SK-N-SH (cell line): ENCODE results near the gene NBL1. TPM values are rescaled to one million over a fixed set of nuclear protein-coding genes. Genes with fewer than 3 reads are reported as not detected.

Source experiments
- CTCF ChIA-PET: fragments of 300-600, 350-600 bp; formaldehyde crosslinking; extraction: SDS; loops from one replicate; lab custom pipeline; 2021; lab: Yijun Ruan, JAX
- POLR2A ChIA-PET: fragments of 350-600 bp; sonication (Branson Sonifier 250); formaldehyde crosslinking; extraction: SDS; loops from one replicate; lab custom pipeline; 2020; ENCODE audit warnings: antibody characterized with exemption, inconsistent platforms; lab: Yijun Ruan, JAX
- DNase-seq: peaks from one replicate; pipeline ENCODE4 v3.0.0; 2012
- H2AFZ ChIP-seq: fragments of 200-600 bp; sonication (generic); 2 replicates; pipeline ENCODE4 v1.8.1; 2016; ENCODE audit warnings: antibody characterized with exemption, mild to moderate bottlenecking, low read depth
- H3F3A ChIP-seq: fragments of 200-600 bp; sonication (generic); replicated peaks from 2 replicates; pipeline ENCODE3; 2016; ENCODE audit warnings: antibody characterized with exemption, mild to moderate bottlenecking; ENCODE audit not compliant: insufficient read depth
- H3K27ac ChIP-seq, 2 experiments: fragments of 200-500 bp in 1 of 2; fragments of 200-600 bp in 1 of 2; sonication (Bioruptor generic) in 1 of 2; sonication (generic), shearing (Covaris generic) in 1 of 2; 2 replicates each; pipeline versions ENCODE4 v1.5.1 to v1.6.1; 2014 to 2016; ENCODE audit warnings: low read depth in 2 of 2, inconsistent platforms in 1 of 2, low read length in 1 of 2, mild to moderate bottlenecking in 1 of 2, mixed read lengths in 1 of 2
- H3K27me3 ChIP-seq: fragments of 200-600 bp; sonication (generic), shearing (Covaris generic); 2 replicates; pipeline ENCODE4 v1.6.1; 2016; ENCODE audit warnings: mixed run types; ENCODE audit not compliant: insufficient read depth
- H3K36me3 ChIP-seq, 2 experiments: fragments of 200-500 bp in 1 of 2; fragments of 200-600 bp in 1 of 2; sonication (Bioruptor generic) in 1 of 2; sonication (generic) in 1 of 2; replicated peaks in 1 of 2; 2 replicates each; pipeline versions ENCODE3 to v1.5.1; 2014 to 2016; ENCODE audit warnings: low read length in 1 of 2, mild to moderate bottlenecking in 1 of 2; ENCODE audit not compliant: insufficient read depth in 2 of 2, control insufficient read depth in 1 of 2
- H3K4me1 ChIP-seq, 2 experiments: fragments of 200-500 bp in 1 of 2; fragments of 200-600 bp in 1 of 2; sonication (Bioruptor generic) in 1 of 2; sonication (generic), shearing (Covaris generic) in 1 of 2; 2 replicates each; pipeline versions ENCODE4 v1.5.1 to v1.6.1; 2014 to 2016; ENCODE audit warnings: low read depth in 1 of 2, low read length in 1 of 2, mixed run types in 1 of 2; ENCODE audit not compliant: insufficient read depth in 2 of 2, control insufficient read depth in 1 of 2
- H3K4me2 ChIP-seq: fragments of 200-600 bp; sonication (generic), shearing (Covaris generic); 2 replicates; pipeline ENCODE4 v1.6.1; 2017; ENCODE audit warnings: mixed run types
- H3K4me3 ChIP-seq, 2 experiments: fragments of 200-500 bp in 1 of 2; fragments of 200-600 bp in 1 of 2; sonication (Bioruptor generic) in 1 of 2; sonication (generic), shearing (Covaris generic) in 1 of 2; 2 replicates each; pipeline versions ENCODE4 v1.5.1 to v1.8.1; 2014 to 2016; ENCODE audit warnings: low read depth in 2 of 2, inconsistent platforms in 1 of 2, low read length in 1 of 2, mild to moderate bottlenecking in 1 of 2, mixed read lengths in 1 of 2, moderate library complexity in 1 of 2
- H3K79me2 ChIP-seq: fragments of 200-600 bp; sonication (generic); 2 replicates; pipeline ENCODE4 v1.8.1; 2017; ENCODE audit warnings: mild to moderate bottlenecking; ENCODE audit not compliant: insufficient read depth
- H3K9ac ChIP-seq: fragments of 200-600 bp; sonication (generic); 2 replicates; pipeline ENCODE4 v1.6.1; 2017; ENCODE audit warnings: mixed run types
- H3K9me2 ChIP-seq: fragments of 200-600 bp; sonication (generic); 2 replicates; pipeline ENCODE4 v1.6.1; 2017; ENCODE audit warnings: mixed run types
- H3K9me3 ChIP-seq: fragments of 200-600 bp; sonication (generic); 2 replicates; pipeline ENCODE4 v1.6.1; 2017; ENCODE audit warnings: mixed run types, mild to moderate bottlenecking, moderate library complexity
- H4K20me1 ChIP-seq: fragments of 200-600 bp; sonication (generic); 2 replicates; pipeline ENCODE4 v1.6.1; 2017; ENCODE audit warnings: mild to moderate bottlenecking, mixed run types; ENCODE audit not compliant: insufficient read depth
- EP300 ChIP-seq, 2 experiments: IDR thresholded peaks; 2 replicates each; pipeline versions ENCODE4 v1.4.0 to v1.6.1; 2012; ENCODE audit warnings: borderline replicate concordance in 1 of 2, low read depth in 1 of 2, low read length in 1 of 2
- FOSL2 ChIP-seq: IDR thresholded peaks from 2 replicates; pipeline ENCODE4 v1.4.0; 2012; ENCODE audit warnings: low read depth, mild to moderate bottlenecking, moderate library complexity, borderline replicate concordance
- TAF1 ChIP-seq: IDR thresholded peaks from 2 replicates; pipeline ENCODE4 v1.6.1; 2012; ENCODE audit warnings: low read depth, mild to moderate bottlenecking, low read length, moderate library complexity, borderline replicate concordance
- WGBS: methylation state at CpG from one replicate; pipeline ENCODE4 v1.1.6; 2017; ENCODE audit warnings: low lambda C conversion rate; 5-methylcytosine and 5-hydroxymethylcytosine counted together
- polyA plus RNA-seq, 3 experiments: library from polyadenylated mRNA; depleted of rRNA; stranded (reverse); fragments of >200 nt; gene quantifications; 2 replicates each; pipeline ENCODE4 v1.2.3, GENCODE V29; 2012
- TF ChIP-seq, protein P1 (sequence below): IDR thresholded peaks from 2 replicates; pipeline ENCODE4 v1.4.0; 2012; ENCODE audit warnings: low read depth, borderline replicate concordance
- TF ChIP-seq, protein P2 (sequence below): fragments of 150-350 bp; IDR thresholded peaks from 2 replicates; pipeline ENCODE4 v1.6.1; 2017; ENCODE audit warnings: antibody characterized with exemption, low read length, low read depth, borderline replicate concordance

NBL1 gene
- polyA plus RNA-seq, 1 of the 3 experiments (the other 2 are of a cell fraction) = 36.1 TPM

DNA sequence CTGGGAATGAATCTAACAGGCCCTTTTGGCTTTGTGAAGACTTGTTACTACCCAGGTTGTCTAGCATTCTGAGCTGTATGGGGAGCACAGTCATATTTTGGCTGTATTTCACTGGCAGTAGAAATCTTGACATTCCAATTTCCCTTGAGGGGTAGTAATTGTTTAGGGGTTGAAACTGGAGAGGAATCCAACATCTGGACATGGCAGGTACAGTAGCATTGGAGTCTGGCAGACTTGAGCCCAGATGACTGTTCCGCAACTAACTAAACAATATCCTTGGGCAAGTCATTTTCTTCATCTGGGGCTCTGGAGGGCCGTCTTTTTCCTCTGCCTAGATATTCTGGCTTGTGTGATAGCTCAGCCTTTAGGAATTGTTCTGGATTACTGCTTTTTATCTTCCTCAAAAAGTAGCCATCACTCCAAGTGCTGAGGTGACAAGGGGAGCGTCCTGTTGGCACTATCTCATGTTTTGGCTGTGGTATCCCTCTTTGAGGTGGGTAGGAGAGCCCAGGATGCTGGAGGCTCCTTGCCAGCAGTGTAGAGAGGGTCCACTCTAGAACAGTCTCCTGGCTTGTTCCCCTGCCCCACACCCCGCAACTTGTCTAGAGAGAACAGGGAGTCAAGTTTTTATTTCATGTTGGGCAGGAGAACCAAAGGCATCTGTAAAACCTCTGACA is 22.7 kb upstream of the NBL1 start:
- no peak overlapping the region for H3K4me2 ChIP-seq
- no peak for DNase-seq
- WGBS = 100% methylated on average over 4 of the region's 4 CpGs
- H3K4me3 ChIP-seq = no peak overlapping the region
- POLR2A ChIA-PET = no interaction called here
- no peaks in the 10 kb centered on the region for H3K9me2 ChIP-seq
- no peaks in the 10 kb centered on the region for H3K9me3 ChIP-seq
- peaks cover 59% of the 10 kb centered on the region for H3K79me2 ChIP-seq
- no peaks in the 10 kb centered on the region for H3K27me3 ChIP-seq
- H3K27ac ChIP-seq = no peak overlapping the region; a peak in 1 of 4 replicates
- peaks cover 22% of the 10 kb centered on the region for H4K20me1 ChIP-seq
- TF ChIP-seq TAF1 (no peak), EP300 (IDR thresholded peaks at IDR 0.05; ENCODE audit: borderline replicate concordance in 1 of 2, low read depth in 1 of 2, low read length in 1 of 2) (no peak)
- TF ChIP-seq, protein P1, sequence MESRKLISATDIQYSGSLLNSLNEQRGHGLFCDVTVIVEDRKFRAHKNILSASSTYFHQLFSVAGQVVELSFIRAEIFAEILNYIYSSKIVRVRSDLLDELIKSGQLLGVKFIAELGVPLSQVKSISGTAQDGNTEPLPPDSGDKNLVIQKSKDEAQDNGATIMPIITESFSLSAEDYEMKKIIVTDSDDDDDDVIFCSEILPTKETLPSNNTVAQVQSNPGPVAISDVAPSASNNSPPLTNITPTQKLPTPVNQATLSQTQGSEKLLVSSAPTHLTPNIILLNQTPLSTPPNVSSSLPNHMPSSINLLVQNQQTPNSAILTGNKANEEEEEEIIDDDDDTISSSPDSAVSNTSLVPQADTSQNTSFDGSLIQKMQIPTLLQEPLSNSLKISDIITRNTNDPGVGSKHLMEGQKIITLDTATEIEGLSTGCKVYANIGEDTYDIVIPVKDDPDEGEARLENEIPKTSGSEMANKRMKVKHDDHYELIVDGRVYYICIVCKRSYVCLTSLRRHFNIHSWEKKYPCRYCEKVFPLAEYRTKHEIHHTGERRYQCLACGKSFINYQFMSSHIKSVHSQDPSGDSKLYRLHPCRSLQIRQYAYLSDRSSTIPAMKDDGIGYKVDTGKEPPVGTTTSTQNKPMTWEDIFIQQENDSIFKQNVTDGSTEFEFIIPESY = no peak
- TF ChIP-seq, protein P2, sequence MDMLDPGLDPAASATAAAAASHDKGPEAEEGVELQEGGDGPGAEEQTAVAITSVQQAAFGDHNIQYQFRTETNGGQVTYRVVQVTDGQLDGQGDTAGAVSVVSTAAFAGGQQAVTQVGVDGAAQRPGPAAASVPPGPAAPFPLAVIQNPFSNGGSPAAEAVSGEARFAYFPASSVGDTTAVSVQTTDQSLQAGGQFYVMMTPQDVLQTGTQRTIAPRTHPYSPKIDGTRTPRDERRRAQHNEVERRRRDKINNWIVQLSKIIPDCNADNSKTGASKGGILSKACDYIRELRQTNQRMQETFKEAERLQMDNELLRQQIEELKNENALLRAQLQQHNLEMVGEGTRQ = no peak
- H3K9ac ChIP-seq = no peak overlapping the region
- no peak overlapping the region for H2AFZ ChIP-seq
- H3K4me1 ChIP-seq = peaks cover 9 to 15% of the 10 kb centered on the region in 2 experiments; a peak in 3 of 4 replicates
- H3K36me3 ChIP-seq = peaks cover 26 to 40% of the 10 kb centered on the region in 2 experiments
- H3F3A ChIP-seq = peaks cover 6% of the 10 kb centered on the region
- CTCF ChIA-PET = interaction anchor here (1.2 to 1.5 kb wide), 2 partner anchors 33 to 38 kb away, joined by 3 read pairs; no protein-coding TSS in a partner anchor

DNA sequence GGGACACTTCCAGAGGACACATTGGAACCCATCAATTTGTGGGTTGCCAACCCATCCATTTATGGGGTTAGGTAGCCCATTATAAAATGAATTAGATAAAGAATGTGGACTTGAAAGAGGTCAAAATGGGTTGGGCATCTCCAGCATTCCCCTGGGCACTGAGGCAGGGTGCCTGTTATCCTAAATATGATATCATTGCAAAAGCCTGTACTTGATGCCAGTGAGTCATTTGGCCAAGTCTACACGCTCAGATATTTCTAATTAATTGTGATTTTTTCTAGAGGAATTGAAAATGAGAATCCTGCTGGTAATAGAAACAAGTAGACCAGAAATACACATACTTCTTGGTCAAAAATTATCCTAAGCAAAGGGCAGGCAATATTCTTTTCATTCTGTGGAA is 21.9 kb upstream of the NBL1 start:
- Histone ChIP-seq H3K9ac (no peak overlapping the region), H3K27me3 (no peaks in the 10 kb centered on the region), H3K27ac (no peak overlapping the region), H3F3A (peaks cover 6% of the 10 kb centered on the region)
- 47% methylated on average over 1 of the region's 1 CpG for WGBS
- peak; percentile 21; the same call in 1 of the 2 replicates for TF ChIP-seq FOSL2
- TF ChIP-seq TAF1 = no peak
- TF ChIP-seq, all 33 proteins: peak for 1
- peaks cover 54% of the 10 kb centered on the region for H3K79me2 ChIP-seq
- H3K4me1 ChIP-seq = peaks cover 8 to 19% of the 10 kb centered on the region in 2 experiments; a peak in 3 of 4 replicates
- H4K20me1 ChIP-seq = peaks cover 19% of the 10 kb centered on the region
- H3K36me3 ChIP-seq = peaks cover 32 to 43% of the 10 kb centered on the region in 2 experiments
- no peaks in the 10 kb centered on the region for H3K9me3 ChIP-seq
- no peak overlapping the region for H3K4me3 ChIP-seq
- ChIA-PET CTCF (no interaction called here), POLR2A (no interaction called here)
- no peak for DNase-seq
- H3K9me2 ChIP-seq = no peaks in the 10 kb centered on the region
- H2AFZ ChIP-seq = no peak overlapping the region
- no peak overlapping the region for H3K4me2 ChIP-seq
